Smooth muscle cell (in vitro differentiated cells): ENCODE results near the gene RINL. TPM values are rescaled to one million over a fixed set of nuclear protein-coding genes. Genes with fewer than 3 reads are reported as not detected.

Experiments used
- DNase-seq: peaks from one replicate; lab custom pipeline; 2025; ENCODE audit not compliant: unreplicated experiment; lab: John Stamatoyannopoulos, UW
- H2AFZ ChIP-seq: fragments of 200-600 bp; sonication (generic); 2 replicates; pipeline ENCODE4 v1.6.0; 2016; ENCODE audit warnings: antibody characterized with exemption, low read depth, mild to moderate bottlenecking
- H3F3A ChIP-seq: fragments of 200-600 bp; sonication (generic); 2 replicates; pipeline ENCODE4 v1.6.0; 2017; ENCODE audit warnings: antibody characterized with exemption, low read depth
- H3K27ac ChIP-seq: fragments of 200-600 bp; sonication (generic); 2 replicates; pipeline ENCODE4 v1.5.1; 2016; ENCODE audit warnings: low read depth, mild to moderate bottlenecking
- H3K27me3 ChIP-seq: fragments of 200-600 bp; sonication (generic); 2 replicates; pipeline ENCODE4 v1.6.1; 2016; ENCODE audit warnings: low read depth, mild to moderate bottlenecking
- H3K36me3 ChIP-seq: fragments of 200-600 bp; sonication (generic); 2 replicates; pipeline ENCODE4 v1.5.1; 2016; ENCODE audit warnings: low read depth
- H3K4me1 ChIP-seq: fragments of 200-600 bp; sonication (generic); 2 replicates; pipeline ENCODE4 v1.5.1; 2016; ENCODE audit warnings: low read depth
- H3K4me2 ChIP-seq: fragments of 200-600 bp; sonication (generic); 2 replicates; pipeline ENCODE4 v1.6.0; 2016; ENCODE audit warnings: mild to moderate bottlenecking
- H3K4me3 ChIP-seq: fragments of 200-600 bp; sonication (generic); 2 replicates; pipeline ENCODE4 v1.5.1; 2016; ENCODE audit warnings: mild to moderate bottlenecking
- H3K79me2 ChIP-seq: fragments of 200-600 bp; sonication (generic); 2 replicates; pipeline ENCODE4 v1.6.0; 2016; ENCODE audit warnings: low read depth, mild to moderate bottlenecking
- H3K9ac ChIP-seq: fragments of 200-600 bp; sonication (generic); 2 replicates; pipeline ENCODE4 v1.6.0; 2016; ENCODE audit warnings: low read depth
- H3K9me3 ChIP-seq: fragments of 200-600 bp; sonication (generic); replicated peaks from 2 replicates; pipeline ENCODE4 v1.5.1; 2016; ENCODE audit warnings: low read depth
- H4K20me1 ChIP-seq: fragments of 200-600 bp; sonication (generic); 2 replicates; pipeline ENCODE4 v1.6.0; 2016; ENCODE audit warnings: low read depth
- CTCF ChIP-seq: fragments of 200-600 bp; sonication (generic); IDR thresholded peaks from 2 replicates; pipeline ENCODE4 v1.5.1; 2017; ENCODE audit warnings: borderline replicate concordance, mild to moderate bottlenecking, antibody characterized with exemption; ENCODE audit not compliant: insufficient read depth, poor library complexity, severe bottlenecking
- WGBS: methylation state at CpG from one replicate; pipeline ENCODE4 v1.1.7; 2016; ENCODE audit warnings: low lambda C conversion rate; 5-methylcytosine and 5-hydroxymethylcytosine counted together
- polyA plus RNA-seq: library from polyadenylated mRNA; unstranded; fragments of >200 nt; fragmentation: Nextera tagmentation; extraction: Ambion mirVana; gene quantifications from 2 replicates; pipeline ENCODE4 v1.2.1, GENCODE V29; 2016
- total RNA-seq: library from RNA; depleted of rRNA; stranded (reverse); fragments of >200 nt; gene quantifications from 2 replicates; pipeline ENCODE4 v1.2.3, GENCODE V29; 2014

Gene RINL
- total and polyA plus RNA-seq, 2 experiments from 2014 or later: 2.0 to 3.0 TPM

- Histone ChIP-seq H3K36me3 (no peaks in the 10 kb centered on the region), H2AFZ (no peak overlapping the region), H3K4me3 (no peak overlapping the region), H3K9me3 (no peaks in the 10 kb centered on the region), H3K4me2 (no peak overlapping the region), H3K27ac (no peak overlapping the region), H3K9ac (no peak overlapping the region), H3K79me2 (no peaks in the 10 kb centered on the region), H3K4me1 (no peaks in the 10 kb centered on the region), H3K27me3 (no peaks in the 10 kb centered on the region), H4K20me1 (no peaks in the 10 kb centered on the region), H3F3A (no peaks in the 10 kb centered on the region)
- no peak for DNase-seq
- WGBS: 82% methylated on average over 13 of the region's 13 CpGs
- TF ChIP-seq CTCF: no peak
Observed at GRCh38 chr19:38819231-38819920, 58.7 kb downstream of the RINL start.

Other genes with a start within 250 kb of the RINL start
- gene ACTN4, start 230.6 kb downstream of the RINL start, total RNA-seq: 311 TPM in 2 replicates
- gene ACTN4, start 230.6 kb downstream of the RINL start, polyA plus RNA-seq: 53.8 and 60.4 TPM in 2 replicates
- 3.2 and 5.5 TPM in 2 replicates for gene CAPN12, start 133.8 kb downstream of the RINL start, total RNA-seq
- gene CAPN12, start 133.8 kb downstream of the RINL start, polyA plus RNA-seq: 1.4 and 6.5 TPM in 2 replicates
- gene LGALS7, start 104.8 kb downstream of the RINL start, total RNA-seq: not detected in 2 replicates
- 3.4 TPM in 1 of 2 replicates, not detected in the other for gene LGALS7, start 104.8 kb downstream of the RINL start, polyA plus RNA-seq
- 3.0 TPM in 1 of 2 replicates, not detected in the other for gene LGALS7B, start 89.1 kb downstream of the RINL start, total RNA-seq
- 0.56 TPM in 1 of 2 replicates, not detected in the other for gene LGALS7B, start 89.1 kb downstream of the RINL start, polyA plus RNA-seq
- gene LGALS4, start 65.3 kb downstream of the RINL start, total RNA-seq: not detected in 2 replicates
- gene LGALS4, start 65.3 kb downstream of the RINL start, polyA plus RNA-seq: 1.3 and 2.4 TPM in 2 replicates
- 41.4 and 47.6 TPM in 2 replicates for gene ECH1, start 46.5 kb downstream of the RINL start, total RNA-seq
- gene ECH1, start 46.5 kb downstream of the RINL start, polyA plus RNA-seq: 142 and 154 TPM in 2 replicates
- gene HNRNPL, start 28.3 kb downstream of the RINL start, total RNA-seq: 170 and 174 TPM in 2 replicates
- gene HNRNPL, start 28.3 kb downstream of the RINL start, polyA plus RNA-seq: 158 and 173 TPM in 2 replicates
- 30.7 and 34.7 TPM in 2 replicates for gene SIRT2, start 21.3 kb upstream of the RINL start, total RNA-seq
- 45.9 and 48.4 TPM in 2 replicates for gene SIRT2, start 21.3 kb upstream of the RINL start, polyA plus RNA-seq
- 10.6 and 10.9 TPM in 2 replicates for gene NFKBIB, start 21.7 kb upstream of the RINL start, total RNA-seq
- gene NFKBIB, start 21.7 kb upstream of the RINL start, polyA plus RNA-seq: 19.2 and 25.3 TPM in 2 replicates
- gene CCER2, start 33.9 kb upstream of the RINL start, total RNA-seq: not detected in 2 replicates
- gene CCER2, start 33.9 kb upstream of the RINL start, polyA plus RNA-seq: not detected in 2 replicates
- 12.3 and 13.0 TPM in 2 replicates for gene SARS2, start 52.5 kb upstream of the RINL start, total RNA-seq
- 24.6 and 33.1 TPM in 2 replicates for gene SARS2, start 52.5 kb upstream of the RINL start, polyA plus RNA-seq
- gene MRPS12, start 52.7 kb upstream of the RINL start, total RNA-seq: 15.5 and 25.7 TPM in 2 replicates
- 55.2 and 61.7 TPM in 2 replicates for gene MRPS12, start 52.7 kb upstream of the RINL start, polyA plus RNA-seq
- gene FBXO17, start 97.5 kb upstream of the RINL start, total RNA-seq: 8.2 and 11.5 TPM in 2 replicates
- gene FBXO17, start 97.5 kb upstream of the RINL start, polyA plus RNA-seq: 17.9 and 21.7 TPM in 2 replicates
- gene FBXO27, start 154.3 kb upstream of the RINL start, total RNA-seq: 1.9 and 5.3 TPM in 2 replicates
- 2.8 and 5.4 TPM in 2 replicates for gene FBXO27, start 154.3 kb upstream of the RINL start, polyA plus RNA-seq
- gene ACP7, start 206.1 kb upstream of the RINL start, total RNA-seq: 0.22 and 2.2 TPM in 2 replicates
- gene ACP7, start 206.1 kb upstream of the RINL start, polyA plus RNA-seq: not detected in 2 replicates
- gene PAK4, start 247.5 kb upstream of the RINL start, total RNA-seq: 9.7 and 11.8 TPM in 2 replicates
- gene PAK4, start 247.5 kb upstream of the RINL start, polyA plus RNA-seq: 19.1 and 19.9 TPM in 2 replicates